Astrocyte (in vitro differentiated cells and primary cell): ENCODE data around the gene UTP15.

ENCODE experiments used
- CTCF ChIP-seq: IDR thresholded peaks from 2 replicates; pipeline ENCODE4 v1.5.1; 2011; ENCODE audit warnings: low read depth, mild to moderate bottlenecking, inconsistent platforms, low read length, moderate library complexity; ENCODE audit not compliant: insufficient read depth
- EZH2 ChIP-seq: IDR thresholded peaks from 2 replicates; pipeline ENCODE4 v1.6.1; 2012; ENCODE audit warnings: mild to moderate bottlenecking, low read length, inconsistent platforms; ENCODE audit not compliant: insufficient read depth

GRCh38 chr5:73558950-73559349 is 6.6 kb upstream of the UTP15 start:
- TF ChIP-seq CTCF = no peak
- TF ChIP-seq EZH2 = no peak
